D721Med (cell line): Measurements from ENCODE around the gene TCIRG1.
A peak's percentile ranks its signal among the peaks of the same experiment; 100 is the strongest.

ENCODE experiments used
- DNase-seq: peaks from one replicate; pipeline ENCODE4 v3.0.0; 2011; ENCODE audit warnings: low spot score; ENCODE audit not compliant: insufficient read length
- FAIRE-seq: peaks from 2 replicates; lab custom pipeline; 2011; peaks lifted over from hg19 to GRCh38; lab: Jason Lieb, UNC
- TF ChIP-seq, protein P1 (sequence below): IDR thresholded peaks from 2 replicates; pipeline ENCODE4 v1.5.1; 2012; ENCODE audit warnings: mild to moderate bottlenecking, control low read depth; ENCODE audit not compliant: insufficient read depth; ENCODE audit errors: missing control alignments

TCIRG1 gene

DNA sequence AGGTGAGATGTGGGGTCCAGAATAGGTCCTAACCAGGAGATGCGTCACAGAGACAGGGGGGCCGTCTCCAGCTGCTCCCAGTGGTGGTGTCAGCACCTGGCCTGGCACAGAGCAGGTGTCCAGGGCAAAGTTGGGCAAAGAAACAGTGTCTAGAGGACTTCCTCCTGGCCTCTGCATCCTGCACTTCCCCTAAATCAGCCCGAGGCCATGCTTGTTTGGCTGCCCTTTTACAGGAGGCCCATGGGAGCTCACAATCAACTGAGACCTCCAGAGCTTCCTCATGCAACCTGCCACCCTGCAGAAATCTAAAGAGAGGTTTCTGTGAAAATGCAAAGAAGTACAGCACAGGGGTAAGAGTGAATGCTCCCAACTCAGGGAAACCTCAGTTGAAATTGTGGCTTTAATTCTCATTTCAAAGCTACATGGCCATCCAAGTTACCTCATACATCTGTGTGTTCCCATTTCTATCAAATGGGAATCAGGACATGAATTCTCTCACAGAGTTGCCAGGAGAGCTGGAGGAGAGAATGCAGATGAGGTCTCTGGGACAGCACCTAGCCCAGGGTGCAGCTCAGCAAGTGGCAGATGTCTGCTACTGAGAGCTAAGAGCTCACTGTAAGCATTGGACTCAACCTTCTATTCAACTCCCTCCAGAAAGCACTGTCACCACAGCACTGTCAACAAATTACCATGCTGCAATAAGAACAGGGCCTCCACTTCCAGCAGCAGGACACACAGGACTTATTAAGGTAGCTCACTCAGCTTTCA lies 32.6 kb downstream of the TCIRG1 start:
- TF ChIP-seq, protein P1, sequence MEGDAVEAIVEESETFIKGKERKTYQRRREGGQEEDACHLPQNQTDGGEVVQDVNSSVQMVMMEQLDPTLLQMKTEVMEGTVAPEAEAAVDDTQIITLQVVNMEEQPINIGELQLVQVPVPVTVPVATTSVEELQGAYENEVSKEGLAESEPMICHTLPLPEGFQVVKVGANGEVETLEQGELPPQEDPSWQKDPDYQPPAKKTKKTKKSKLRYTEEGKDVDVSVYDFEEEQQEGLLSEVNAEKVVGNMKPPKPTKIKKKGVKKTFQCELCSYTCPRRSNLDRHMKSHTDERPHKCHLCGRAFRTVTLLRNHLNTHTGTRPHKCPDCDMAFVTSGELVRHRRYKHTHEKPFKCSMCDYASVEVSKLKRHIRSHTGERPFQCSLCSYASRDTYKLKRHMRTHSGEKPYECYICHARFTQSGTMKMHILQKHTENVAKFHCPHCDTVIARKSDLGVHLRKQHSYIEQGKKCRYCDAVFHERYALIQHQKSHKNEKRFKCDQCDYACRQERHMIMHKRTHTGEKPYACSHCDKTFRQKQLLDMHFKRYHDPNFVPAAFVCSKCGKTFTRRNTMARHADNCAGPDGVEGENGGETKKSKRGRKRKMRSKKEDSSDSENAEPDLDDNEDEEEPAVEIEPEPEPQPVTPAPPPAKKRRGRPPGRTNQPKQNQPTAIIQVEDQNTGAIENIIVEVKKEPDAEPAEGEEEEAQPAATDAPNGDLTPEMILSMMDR = no peak
- no peak for FAIRE-seq
- no peak for DNase-seq

DNA sequence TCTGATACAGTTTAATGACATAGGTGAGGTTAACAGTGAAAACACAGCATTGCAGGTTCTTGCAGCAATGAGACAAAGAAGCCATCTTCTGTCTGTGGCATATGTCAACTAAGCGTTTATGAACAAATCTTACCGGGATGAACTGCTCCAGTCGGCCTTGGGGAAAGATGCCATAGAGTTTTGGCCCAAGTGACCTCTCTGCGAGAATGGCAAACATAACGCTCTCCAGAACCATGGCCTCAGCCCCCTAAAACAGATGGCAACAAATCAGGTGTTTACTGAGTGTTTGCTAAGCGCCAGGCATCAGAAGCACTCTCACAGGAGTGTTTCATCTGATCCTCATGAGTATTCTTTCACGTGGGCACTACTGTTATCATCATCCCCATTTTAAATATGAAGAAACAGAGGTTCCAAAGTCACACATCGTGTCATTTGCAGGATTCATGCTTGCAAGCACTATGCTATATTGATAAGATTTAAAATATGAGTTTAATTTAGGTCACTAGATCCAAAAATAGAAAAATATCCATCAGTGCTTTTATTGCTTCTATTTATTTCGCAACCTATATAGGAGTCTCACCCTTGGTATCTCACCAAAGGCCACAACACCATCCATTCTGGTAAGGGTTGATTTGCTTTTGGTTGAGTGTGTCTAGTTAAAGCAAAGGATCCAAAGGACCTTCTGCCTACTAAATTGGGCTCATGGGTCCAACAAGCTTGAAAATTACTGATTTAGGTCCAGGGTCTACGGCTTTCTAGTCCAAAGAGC lies 35.9 kb downstream of the TCIRG1 start:
- no peak for FAIRE-seq
- DNase-seq = no peak
- TF ChIP-seq, protein P1 = no peak

DNA sequence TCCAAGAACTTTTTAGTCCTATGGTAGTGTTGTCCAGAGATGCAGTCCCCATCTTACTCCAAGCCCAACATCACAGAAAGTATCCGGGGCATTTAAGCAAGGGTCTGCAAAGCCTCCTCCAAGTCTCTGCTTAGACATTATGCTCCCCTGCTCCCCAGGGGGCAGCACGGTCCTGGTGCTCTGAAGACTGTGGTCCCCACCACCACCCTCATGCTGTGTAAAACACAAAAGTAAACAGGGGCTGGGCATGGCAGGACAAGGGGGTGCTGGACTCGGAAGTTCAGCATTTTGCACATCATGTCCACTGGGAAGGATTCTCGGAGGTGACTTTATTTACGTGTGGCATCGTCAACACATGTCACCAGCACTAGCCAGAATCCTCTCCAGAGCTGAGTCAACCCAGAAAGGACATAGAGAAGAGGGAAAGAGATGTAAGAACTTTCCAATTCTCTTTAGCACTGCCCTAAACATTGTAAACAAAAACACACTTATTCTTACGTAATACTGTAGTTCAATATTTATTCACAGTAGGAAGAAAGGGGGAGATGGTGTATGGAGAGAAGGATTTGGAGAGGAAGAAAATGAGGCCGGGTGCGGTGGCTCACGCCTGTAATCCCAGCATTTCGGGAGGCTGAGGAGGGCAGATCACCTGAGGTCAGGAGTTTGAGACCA lies 37.7 kb downstream of the TCIRG1 start:
- FAIRE-seq (no peak), DNase-seq (no peak)
- TF ChIP-seq, protein P1 = peak; percentile 33

DNA sequence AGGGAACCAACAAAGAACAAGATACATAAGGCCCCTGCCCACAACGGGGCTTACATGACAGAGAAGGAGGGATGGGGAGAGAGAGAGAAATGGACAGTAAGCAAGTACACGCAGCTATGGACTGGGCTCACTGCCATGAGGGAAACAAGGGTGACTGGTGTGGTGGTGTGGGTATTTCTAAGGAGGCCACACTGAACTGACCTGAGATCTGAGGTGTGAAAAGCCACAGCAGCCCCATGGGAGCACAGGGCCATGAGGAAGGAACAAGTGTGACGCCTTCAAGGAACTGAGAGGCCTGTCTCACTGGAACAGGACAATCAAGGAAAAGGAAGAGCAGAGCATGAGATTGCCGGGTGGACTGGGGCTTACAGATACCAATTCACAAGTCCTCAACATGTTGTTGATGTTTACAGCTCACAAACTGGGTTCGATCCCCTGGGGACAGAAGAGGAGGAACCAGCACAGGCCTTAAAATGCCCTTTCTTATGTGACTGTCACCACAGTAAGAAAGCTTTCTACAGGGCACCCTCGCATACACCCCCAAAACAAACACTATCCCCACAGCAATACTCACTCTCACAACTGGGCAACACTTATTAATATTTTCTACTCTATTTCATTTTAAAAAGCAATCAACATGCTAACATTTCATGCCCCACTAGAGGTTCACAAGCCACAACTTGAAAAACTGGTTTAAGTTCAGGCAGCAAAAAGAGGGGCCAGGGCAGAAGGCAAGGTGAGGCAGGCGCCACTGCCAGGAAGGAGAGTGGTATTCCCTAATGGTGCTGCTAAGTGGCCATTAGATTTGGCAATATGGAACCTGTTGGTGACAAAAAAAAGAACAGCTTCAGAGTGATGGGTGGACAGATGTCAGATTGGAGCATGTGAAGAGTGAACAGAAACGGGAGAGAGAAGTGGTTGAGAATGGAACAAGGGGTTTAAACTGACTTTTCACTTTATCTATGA lies 39.1 kb downstream of the TCIRG1 start:
- DNase-seq (no peak), FAIRE-seq (no peak)
- TF ChIP-seq, protein P1 = no peak

DNA sequence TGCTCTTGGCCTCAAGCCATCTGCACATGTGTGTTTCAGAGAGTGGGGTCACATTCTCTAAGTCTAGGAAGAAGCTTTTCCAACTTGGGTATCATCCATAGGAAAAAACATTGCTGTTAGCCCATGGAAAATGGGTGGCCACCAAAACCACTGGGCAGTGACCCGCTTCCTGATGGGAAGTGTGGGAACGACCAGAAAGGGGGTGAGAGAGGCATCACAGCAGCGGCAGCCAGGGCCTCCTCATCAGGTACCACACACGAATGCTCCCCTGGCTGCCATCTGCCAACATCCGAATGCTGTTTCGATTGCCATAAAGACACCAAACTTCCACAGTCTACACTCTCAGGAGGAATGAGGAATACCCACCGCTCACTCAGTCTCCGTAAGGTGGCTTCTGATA lies 42.0 kb downstream of the TCIRG1 start:
- FAIRE-seq = no peak

DNA sequence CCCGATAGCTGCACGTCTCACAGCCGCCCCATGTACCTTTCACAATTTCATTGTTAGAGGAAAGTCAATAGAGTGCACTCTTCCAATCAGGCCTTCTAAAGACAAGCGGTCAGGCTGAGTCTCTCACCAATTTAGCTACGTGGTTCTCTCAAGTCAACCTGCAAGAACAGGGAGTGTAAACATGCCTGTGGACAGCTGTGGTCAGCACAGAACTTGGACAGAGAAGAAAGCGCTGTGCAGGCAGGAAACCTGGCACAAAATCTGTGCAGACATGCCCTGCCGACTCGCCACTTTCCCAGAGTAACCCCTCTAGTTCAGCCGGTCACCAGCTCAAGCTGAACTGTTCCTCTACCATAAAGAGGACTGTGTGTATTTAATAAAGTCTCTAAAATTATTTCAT lies 42.9 kb downstream of the TCIRG1 start:
- no peak for FAIRE-seq

More for the DNA sequence above, 42.0 kb downstream of the TCIRG1 start:
- DNase-seq = no peak
- TF ChIP-seq, protein P1 = no peak

More for the DNA sequence above, 42.9 kb downstream of the TCIRG1 start:
- TF ChIP-seq, protein P1 = no peak
- no peak for DNase-seq
